ENCODE measurements around the gene GAS2L3.
"Not testable (repeated sequence)": the region's sequence is repeated elsewhere in the genome, so short reads cannot be mapped to it uniquely, and the experiment has no call there.

The GAS2L3 gene

DNA sequence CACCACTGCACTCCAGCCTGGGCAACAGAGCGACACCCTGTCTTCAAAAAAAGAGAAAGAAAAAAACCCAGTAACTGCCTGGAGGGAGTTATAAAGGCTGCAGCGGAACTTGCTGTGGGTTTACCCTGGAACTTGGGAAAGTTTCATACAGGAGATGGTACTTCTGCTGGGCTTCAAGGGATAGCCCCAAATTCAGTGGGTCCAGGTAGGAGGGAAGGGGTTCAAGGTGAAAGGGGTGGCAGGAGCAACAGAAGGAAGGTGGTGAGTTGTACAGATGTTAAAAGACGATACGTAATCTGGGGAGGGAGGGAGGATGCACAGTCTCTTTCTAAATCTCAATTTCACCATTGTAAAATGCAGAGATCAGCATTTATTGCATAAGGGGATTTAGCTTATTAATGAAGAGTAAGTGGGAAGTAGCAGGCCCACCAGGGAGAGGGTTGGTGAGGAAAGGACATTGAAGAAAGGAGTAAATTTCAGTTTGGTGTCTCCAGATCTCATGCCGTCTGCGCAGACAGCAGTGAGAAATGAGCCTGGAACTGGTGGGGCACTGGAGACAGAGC is 8.5 kb upstream of the GAS2L3 start:
- Mint-ChIP-seq H3K9me3 (ENCODE audit: low read depth) (no peaks in the 10 kb centered on the region), H3K4me3 (no peak overlapping the region), H3K36me3 (no peaks in the 10 kb centered on the region), H3K27me3 (peaks cover 26% of the 10 kb centered on the region), H3K4me1 (ENCODE audit: low read depth) (no peaks in the 10 kb centered on the region), H3K27ac (no peak overlapping the region)

DNA sequence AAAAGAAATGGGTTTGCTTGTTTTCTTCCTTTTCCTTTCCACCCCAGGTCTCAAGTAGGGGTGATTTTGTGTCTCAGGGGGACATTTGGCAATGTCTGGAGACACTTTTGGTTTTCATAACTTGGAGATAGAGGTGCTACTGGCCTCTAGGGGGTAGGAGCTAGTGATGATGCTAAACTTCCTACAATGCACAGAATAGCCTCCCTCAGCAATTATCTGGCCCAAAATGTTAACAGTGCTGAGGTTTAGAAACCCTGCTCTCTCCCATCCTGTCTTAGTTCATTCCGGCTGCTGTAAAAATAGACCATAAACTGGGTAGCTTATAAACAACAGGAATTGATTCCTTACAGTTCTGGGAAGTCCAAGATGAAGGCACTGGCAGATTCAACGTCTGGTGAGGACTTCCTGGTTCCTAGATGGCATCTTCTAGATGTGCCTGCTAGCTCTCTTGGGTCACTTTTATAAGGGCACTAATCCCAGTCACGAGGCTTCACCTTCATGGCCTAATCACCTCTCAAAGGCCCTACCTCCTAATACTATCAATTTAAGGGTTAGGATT is 7.4 kb upstream of the GAS2L3 start:
- no peak overlapping the region for H3K4me3 Mint-ChIP-seq
- H3K27me3 Mint-ChIP-seq, result peaks cover 19% of the 10 kb centered on the region
- H3K9me3 Mint-ChIP-seq (ENCODE audit: low read depth), result no peaks in the 10 kb centered on the region
- no peaks in the 10 kb centered on the region for H3K4me1 Mint-ChIP-seq (ENCODE audit: low read depth)
- no peak overlapping the region for H3K27ac Mint-ChIP-seq
- H3K36me3 Mint-ChIP-seq, result no peaks in the 10 kb centered on the region

DNA sequence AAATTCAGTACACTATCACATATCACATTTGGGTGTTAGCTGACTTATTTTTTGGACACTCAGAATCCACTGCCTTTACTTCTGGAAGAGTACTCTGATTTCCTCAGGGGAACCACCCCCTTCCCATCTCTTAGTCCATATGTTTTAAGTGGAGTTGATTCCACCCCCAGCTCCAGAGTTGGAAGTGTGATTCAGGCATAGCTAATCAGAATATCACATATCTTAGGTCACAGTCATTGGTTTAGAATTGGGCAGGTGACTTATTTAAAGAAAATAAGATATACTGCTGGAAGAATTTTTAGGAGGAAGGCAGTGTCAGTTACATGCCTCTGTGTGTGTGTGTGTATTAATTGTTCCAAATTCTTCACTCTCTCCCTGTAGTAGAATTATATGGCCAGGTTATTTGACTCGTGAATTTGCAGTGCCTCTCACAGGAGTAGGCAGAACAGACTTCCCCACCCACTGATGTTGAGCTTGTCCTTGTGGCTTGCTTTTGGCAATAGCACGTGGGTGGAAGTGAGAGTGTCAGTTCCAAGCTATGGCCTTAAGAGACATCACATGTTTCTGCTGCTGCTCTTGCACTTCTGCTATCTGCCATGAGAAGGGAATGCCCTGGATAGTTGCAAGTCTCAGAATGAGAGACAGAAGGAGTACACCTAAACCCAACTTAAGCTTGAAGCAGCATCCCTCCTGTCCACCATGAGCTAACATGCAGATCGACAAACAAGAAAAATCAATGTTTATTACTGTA is 6.4 kb upstream of the GAS2L3 start:
- no peak overlapping the region for H3K4me3 Mint-ChIP-seq
- H3K4me1 Mint-ChIP-seq (ENCODE audit: low read depth), result no peaks in the 10 kb centered on the region
- no peaks in the 10 kb centered on the region for H3K36me3 Mint-ChIP-seq
- H3K9me3 Mint-ChIP-seq (ENCODE audit: low read depth), result no peaks in the 10 kb centered on the region
- no peak overlapping the region for H3K27ac Mint-ChIP-seq
- H3K27me3 Mint-ChIP-seq, result peaks cover 19% of the 10 kb centered on the region

DNA sequence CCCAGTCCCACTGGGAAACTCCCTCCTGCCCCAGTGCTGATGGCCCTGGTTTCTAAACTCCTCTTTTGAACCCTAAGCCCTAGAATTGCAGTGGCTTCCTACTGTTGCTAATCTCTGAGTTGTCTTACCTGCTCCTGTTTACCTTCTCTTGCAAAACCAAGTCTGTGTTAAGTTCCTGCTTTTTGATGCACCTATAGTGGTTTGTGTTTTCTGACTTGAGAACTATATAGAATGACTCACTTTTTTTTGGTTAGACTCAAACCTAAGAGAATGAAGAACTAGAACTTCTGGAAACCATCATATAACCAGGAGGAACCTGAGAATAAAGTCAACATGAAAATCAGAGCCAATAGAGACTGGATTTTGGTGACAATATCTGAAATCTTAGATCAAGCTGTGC is 5.5 kb upstream of the GAS2L3 start:
- no peak overlapping the region for H3K4me3 Mint-ChIP-seq
- peaks cover 1% of the 10 kb centered on the region for H3K4me1 Mint-ChIP-seq (ENCODE audit: low read depth)
- H3K9me3 Mint-ChIP-seq (ENCODE audit: low read depth), result no peaks in the 10 kb centered on the region
- no peaks in the 10 kb centered on the region for H3K36me3 Mint-ChIP-seq
- H3K27me3 Mint-ChIP-seq, result peaks cover 19% of the 10 kb centered on the region
- no peak overlapping the region for H3K27ac Mint-ChIP-seq

DNA sequence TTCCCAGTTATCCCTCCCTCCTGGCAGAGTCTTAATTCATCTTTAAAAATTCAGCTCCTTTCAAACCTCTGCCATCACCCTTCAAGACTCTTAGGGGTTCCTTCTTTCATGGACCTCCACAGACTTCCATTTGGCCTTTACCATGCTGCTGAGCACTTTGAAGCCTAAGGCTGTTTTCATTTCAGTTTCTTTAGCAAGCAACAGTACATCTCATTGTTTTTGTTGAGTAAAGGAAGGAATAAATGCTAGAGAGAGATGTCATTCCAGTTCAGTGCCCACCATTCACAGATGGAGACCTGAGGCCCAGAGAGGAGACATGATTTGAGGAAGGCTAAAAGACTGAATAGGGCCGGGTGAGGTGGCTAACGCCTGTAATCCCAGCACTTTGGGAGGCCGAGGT is 1.3 kb upstream of the GAS2L3 start:
- no peak overlapping the region for H3K27ac Mint-ChIP-seq
- peaks cover 11% of the 10 kb centered on the region for H3K4me1 Mint-ChIP-seq (ENCODE audit: low read depth)
- H3K27me3 Mint-ChIP-seq, result peaks cover 21% of the 10 kb centered on the region
- H3K36me3 Mint-ChIP-seq, result no peaks in the 10 kb centered on the region
- H3K4me3 Mint-ChIP-seq, result peak overlapping the region; percentile 63
- no peaks in the 10 kb centered on the region for H3K9me3 Mint-ChIP-seq (ENCODE audit: low read depth)

DNA sequence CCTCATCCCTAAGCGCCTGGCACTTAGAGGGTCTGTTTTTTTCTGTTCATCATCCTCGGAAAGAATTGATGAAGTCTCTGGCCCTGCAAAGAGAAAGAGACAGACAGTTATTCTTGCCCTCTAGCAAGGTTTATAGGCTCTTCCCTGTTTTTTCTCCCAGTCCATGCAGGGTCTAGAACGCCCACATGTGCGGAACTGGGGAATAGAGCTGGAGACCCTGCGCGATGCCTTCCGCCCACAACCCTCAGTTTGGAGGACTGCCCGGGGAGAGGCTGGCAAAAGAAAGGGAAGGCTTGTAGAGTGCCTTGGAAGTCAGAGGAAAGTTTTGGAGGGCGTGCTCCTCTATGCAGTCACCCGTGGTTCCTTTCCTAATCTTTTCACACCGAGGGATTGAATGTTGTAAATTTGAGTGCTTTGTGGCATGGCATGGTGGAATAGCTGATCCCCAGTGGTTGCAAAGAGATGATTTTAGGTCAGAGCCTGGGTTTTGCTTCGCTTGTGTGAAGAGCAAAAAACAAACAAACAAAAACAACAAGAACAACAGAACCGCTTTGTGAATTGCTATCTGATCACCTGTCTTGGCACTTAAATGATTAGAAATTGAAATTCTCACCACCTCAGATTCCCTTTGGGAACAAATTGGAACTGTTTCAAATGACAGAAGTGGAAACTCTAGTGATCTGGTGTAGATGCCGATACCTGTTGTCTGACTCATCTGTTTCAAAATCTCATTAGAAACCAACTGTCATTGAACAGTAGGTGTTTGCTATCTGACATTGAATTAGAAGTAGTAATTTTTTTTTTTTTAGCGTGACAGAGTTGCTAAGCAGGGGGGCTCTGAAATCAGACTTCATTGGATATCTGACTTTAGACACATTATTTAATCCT is 947 bp downstream of the GAS2L3 start:
- Mint-ChIP-seq H3K36me3 (no peaks in the 10 kb centered on the region), H3K4me1 (ENCODE audit: low read depth) (peaks cover 11% of the 10 kb centered on the region), H3K9me3 (ENCODE audit: low read depth) (no peaks in the 10 kb centered on the region), H3K27me3 (peaks cover 17% of the 10 kb centered on the region), H3K4me3 (peak overlapping the region; percentile 91), H3K27ac (no peak overlapping the region)

DNA sequence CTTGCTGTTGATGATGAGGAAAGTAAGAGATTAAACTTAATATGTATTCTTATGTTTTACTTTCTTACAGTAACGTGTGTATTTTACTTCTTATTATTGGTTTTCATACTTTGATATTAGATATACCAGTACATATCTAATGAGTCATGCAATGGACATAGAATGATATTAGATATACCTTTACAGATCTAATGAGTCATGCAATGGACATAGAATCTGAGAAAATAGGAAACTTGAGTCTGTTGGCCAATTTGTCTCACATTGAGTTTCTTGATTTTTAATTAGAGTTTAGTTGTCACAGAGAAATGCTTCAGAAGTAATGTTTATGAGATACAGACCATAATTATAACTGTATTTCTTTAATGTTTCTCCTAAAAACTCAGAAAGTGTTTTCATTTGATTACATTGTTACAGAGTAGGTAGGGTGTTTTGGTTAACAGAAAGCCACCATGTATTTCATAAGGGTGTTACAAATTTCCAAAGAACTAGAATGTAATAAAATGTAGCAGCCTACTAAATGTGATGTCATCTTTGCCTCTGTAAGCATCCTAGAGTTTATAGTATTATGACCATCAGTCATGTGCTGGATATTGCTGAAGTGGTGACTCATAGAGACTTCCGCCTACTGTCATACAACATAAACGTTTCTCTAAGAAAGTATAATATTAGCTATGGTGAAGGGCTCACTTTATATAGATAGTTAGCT is 3.0 kb downstream of the GAS2L3 start:
- H3K9me3 Mint-ChIP-seq (ENCODE audit: low read depth), result no peaks in the 10 kb centered on the region

DNA sequence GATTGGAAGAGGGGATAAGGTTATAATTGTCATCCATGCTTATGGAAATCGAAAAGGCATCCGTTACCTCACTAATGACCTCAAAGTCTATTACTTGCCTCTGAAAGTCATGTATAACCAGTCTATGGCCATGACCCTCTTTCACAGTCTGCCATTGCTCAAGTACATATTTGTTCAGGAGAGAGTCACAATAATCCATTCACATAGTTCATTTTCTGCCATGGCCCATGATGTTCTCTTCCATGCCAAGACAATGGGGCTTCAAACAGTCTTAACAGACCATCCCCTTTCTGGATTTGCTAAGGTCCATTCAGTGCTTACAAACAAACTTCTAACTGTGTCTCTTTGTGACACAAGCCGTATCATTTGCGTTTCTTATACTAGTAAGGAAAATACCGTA is 5.4 kb downstream of the GAS2L3 start:
- no peak overlapping the region for H3K4me3 Mint-ChIP-seq
- peaks cover 7% of the 10 kb centered on the region for H3K4me1 Mint-ChIP-seq (ENCODE audit: low read depth)
- H3K36me3 Mint-ChIP-seq, result no peaks in the 10 kb centered on the region
- no peaks in the 10 kb centered on the region for H3K9me3 Mint-ChIP-seq (ENCODE audit: low read depth)
- H3K27me3 Mint-ChIP-seq, result peaks cover 16% of the 10 kb centered on the region
- H3K27ac Mint-ChIP-seq, result no peak overlapping the region

More for the DNA sequence above, 3.0 kb downstream of the GAS2L3 start:
- peaks cover 11% of the 10 kb centered on the region for H3K4me1 Mint-ChIP-seq (ENCODE audit: low read depth)
- H3K4me3 Mint-ChIP-seq, result no peak overlapping the region
- no peaks in the 10 kb centered on the region for H3K36me3 Mint-ChIP-seq
- H3K27me3 Mint-ChIP-seq, result peaks cover 17% of the 10 kb centered on the region
- H3K27ac Mint-ChIP-seq, result no peak overlapping the region

DNA sequence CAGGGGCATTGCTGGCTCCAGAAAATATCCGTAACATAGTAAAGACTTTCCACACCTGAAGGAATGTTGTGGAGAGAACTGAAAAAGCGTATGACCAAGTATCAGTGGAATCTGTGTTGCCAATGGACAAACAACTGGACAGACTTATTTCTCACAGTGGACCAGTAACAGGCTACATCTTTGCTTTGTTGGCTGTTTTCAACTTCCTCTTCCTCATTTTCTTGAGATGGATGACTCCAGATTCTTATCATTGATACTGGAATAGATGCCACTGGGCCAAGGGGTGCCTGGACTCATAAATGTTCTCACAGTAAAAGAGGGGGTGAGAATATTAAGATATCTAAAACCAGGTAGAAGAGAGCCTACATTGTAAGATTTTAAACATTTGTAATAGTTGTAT is 6.4 kb downstream of the GAS2L3 start:
- Mint-ChIP-seq H3K27me3 (peaks cover 11% of the 10 kb centered on the region), H3K36me3 (no peaks in the 10 kb centered on the region), H3K4me1 (ENCODE audit: low read depth) (no peaks in the 10 kb centered on the region), H3K9me3 (ENCODE audit: low read depth) (no peaks in the 10 kb centered on the region), H3K27ac (no peak overlapping the region), H3K4me3 (no peak overlapping the region)

DNA sequence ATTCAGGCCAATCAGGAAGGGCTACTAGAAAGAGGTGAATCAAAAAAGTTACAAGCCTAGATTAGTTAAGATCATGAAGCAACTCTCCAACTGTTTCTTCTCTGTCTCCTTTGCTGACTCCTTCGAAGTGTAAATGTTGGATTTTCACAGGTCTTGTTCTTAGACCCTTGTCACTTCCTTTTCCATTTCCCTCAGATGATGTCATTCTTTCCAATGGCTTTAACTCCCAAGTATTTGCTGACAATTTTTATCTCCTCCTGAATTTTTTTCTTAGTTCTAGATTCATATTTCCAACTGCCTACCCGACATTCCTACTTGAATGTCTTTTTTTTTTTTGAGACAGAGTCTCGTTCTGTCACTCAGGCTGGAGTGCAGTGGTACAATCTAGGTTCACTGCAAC is 10.8 kb downstream of the GAS2L3 start:
- H3K36me3 Mint-ChIP-seq, result no peaks in the 10 kb centered on the region
- no peak overlapping the region for H3K4me3 Mint-ChIP-seq
- no peaks in the 10 kb centered on the region for H3K4me1 Mint-ChIP-seq (ENCODE audit: low read depth)
- peaks cover 16% of the 10 kb centered on the region for H3K9me3 Mint-ChIP-seq (ENCODE audit: low read depth)
- peaks cover 8% of the 10 kb centered on the region for H3K27me3 Mint-ChIP-seq
- no peak overlapping the region for H3K27ac Mint-ChIP-seq

DNA sequence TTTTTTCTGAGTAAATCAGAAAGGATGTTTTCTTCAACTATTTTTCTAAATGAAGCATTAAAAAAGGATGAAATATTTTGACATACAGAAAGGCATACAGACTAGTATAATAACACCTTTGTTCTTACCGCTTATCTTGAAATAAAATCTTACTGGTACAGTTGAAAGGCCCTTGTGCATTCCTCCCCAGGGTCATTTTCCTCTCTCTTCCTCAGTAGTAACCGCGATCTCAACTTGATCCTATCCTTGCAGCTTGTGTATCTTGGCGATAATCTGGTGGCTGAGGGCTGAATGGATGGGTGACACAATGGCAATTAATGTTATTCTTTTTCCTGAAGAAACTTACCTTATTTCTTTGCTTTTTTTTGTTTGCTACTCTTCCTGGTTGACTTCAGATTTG is 18.5 kb downstream of the GAS2L3 start:
- Mint-ChIP-seq H3K9me3 (ENCODE audit: low read depth) (peaks cover 11% of the 10 kb centered on the region), H3K36me3 (no peaks in the 10 kb centered on the region), H3K27ac (no peak overlapping the region), H3K27me3 (peaks cover 3% of the 10 kb centered on the region), H3K4me3 (no peak overlapping the region), H3K4me1 (ENCODE audit: low read depth) (no peaks in the 10 kb centered on the region)

DNA sequence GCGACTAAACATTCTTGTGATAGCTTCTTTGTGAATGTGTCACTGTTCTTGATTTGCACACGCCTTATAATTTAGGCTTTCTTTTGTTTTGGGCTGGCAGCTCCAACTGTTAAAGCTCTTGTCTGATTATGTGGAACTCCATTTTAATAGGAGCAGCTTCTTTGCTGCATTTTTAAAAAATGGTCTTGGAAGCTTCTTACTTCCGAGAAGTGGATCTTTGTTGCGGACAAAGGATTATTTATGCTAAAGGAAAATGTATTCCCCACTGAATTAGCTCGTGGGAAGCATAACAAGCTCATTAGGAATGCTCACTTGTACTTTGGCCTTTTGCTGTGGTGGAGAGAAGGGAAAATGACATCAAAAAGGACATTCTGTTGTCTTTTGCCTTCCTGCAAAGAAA is 20.0 kb downstream of the GAS2L3 start:
- peaks cover 6% of the 10 kb centered on the region for H3K27me3 Mint-ChIP-seq
- H3K36me3 Mint-ChIP-seq, result no peaks in the 10 kb centered on the region
- H3K9me3 Mint-ChIP-seq (ENCODE audit: low read depth), result peaks cover 7% of the 10 kb centered on the region
- H3K4me1 Mint-ChIP-seq (ENCODE audit: low read depth), result no peaks in the 10 kb centered on the region
- H3K27ac Mint-ChIP-seq, result no peak overlapping the region
- no peak overlapping the region for H3K4me3 Mint-ChIP-seq

DNA sequence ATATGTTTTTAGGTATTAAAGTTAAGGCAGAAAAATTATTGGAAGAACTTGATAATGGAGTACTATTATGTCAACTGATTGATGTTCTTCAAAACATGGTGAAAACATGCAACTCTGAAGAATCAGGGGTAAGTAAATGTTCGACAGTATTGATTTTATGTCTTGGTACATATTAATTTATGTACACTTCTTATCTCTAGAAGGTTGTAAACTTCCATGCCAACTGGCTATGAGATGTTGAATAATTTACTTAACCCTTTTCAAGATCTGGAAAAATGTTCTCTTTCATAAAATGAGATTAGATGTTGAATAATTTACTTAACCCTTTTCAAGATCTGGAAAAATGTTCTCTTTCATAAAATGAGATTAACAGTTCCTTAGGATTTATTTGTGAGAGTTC is 28.1 kb downstream of the GAS2L3 start:
- no peaks in the 10 kb centered on the region for H3K9me3 Mint-ChIP-seq (ENCODE audit: low read depth)
- no peak overlapping the region for H3K4me3 Mint-ChIP-seq
- H3K27me3 Mint-ChIP-seq, result peaks cover 5% of the 10 kb centered on the region
- H3K4me1 Mint-ChIP-seq (ENCODE audit: low read depth), result no peaks in the 10 kb centered on the region
- H3K36me3 Mint-ChIP-seq, result no peaks in the 10 kb centered on the region
- H3K27ac Mint-ChIP-seq, result no peak overlapping the region

DNA sequence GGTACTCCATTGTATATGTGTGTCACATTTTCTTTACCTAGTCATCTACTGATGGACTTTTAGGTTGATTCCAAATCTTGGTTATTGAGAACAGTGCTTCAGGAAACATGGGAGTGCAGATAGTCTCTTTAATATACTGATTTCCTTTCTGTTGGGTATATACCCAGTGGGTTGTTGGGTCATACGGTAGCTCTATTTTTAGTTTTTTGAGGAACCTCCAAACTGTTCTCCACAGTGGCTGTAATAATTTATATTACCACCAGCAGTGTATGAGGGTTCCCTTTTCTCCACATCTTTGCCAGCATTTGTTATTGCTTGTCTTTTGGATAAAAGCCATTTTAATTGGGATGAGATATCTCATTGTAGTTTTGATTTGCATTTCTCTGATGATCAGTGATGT is 29.5 kb downstream of the GAS2L3 start:
- not testable (repeated sequence) for H3K27ac Mint-ChIP-seq, H3K27me3 Mint-ChIP-seq

More for the DNA sequence above, 29.5 kb downstream of the GAS2L3 start:
- H3K36me3 Mint-ChIP-seq; H3K9me3 Mint-ChIP-seq (ENCODE audit: low read depth); H3K4me1 Mint-ChIP-seq (ENCODE audit: low read depth); H3K4me3 Mint-ChIP-seq: not testable (repeated sequence)

Measured in activated naive CD8-positive, alpha-beta T cell (primary cell).